GM12878 (cell line): Measurements from ENCODE around the gene BICDL2. TPM values are rescaled to one million over a fixed set of nuclear protein-coding genes. Genes with fewer than 3 reads are reported as not detected.
A peak's percentile ranks its signal among the peaks of the same experiment; 100 is the strongest.

ENCODE experiments used
- DPF2 ChIP-seq: fragments of 450-650 bp; IDR thresholded peaks from 2 replicates; pipeline ENCODE4 v1.6.1; 2017; ENCODE audit warnings: mild to moderate bottlenecking
- HDGF ChIP-seq: fragments of 450-650 bp; IDR thresholded peaks from 2 replicates; pipeline ENCODE4 v1.6.1; 2016; ENCODE audit warnings: antibody characterized with exemption
- IKZF2 ChIP-seq, 2 experiments: fragments of 450-650 bp; IDR thresholded peaks; 2 replicates each; pipeline ENCODE4 v1.6.1; 2017; ENCODE audit warnings: mild to moderate bottlenecking in 2 of 2, moderate library complexity in 2 of 2
- MTA2 ChIP-seq: fragments of 450-650 bp; IDR thresholded peaks from 2 replicates; pipeline ENCODE4 v1.6.1; 2016; ENCODE audit warnings: low read depth, mild to moderate bottlenecking, moderate library complexity
- MYB ChIP-seq: fragments of 150-350 bp; IDR thresholded peaks from 2 replicates; pipeline ENCODE4 v1.6.1; 2014; ENCODE audit warnings: mild to moderate bottlenecking, low read depth, low read length, borderline replicate concordance
- NR2F1 ChIP-seq: fragments of 450-650 bp; conservative IDR thresholded peaks from 2 replicates; pipeline ENCODE4 v1.6.1; 2017; ENCODE audit warnings: mild to moderate bottlenecking
- RB1 ChIP-seq: fragments of 450-650 bp; formaldehyde crosslinking; IDR thresholded peaks from 2 replicates; pipeline ENCODE4 v1.6.1; 2017; ENCODE audit warnings: mild to moderate bottlenecking, borderline replicate concordance
- RFX5 ChIP-seq: IDR thresholded peaks from 2 replicates; pipeline ENCODE4 v1.6.1; 2011; ENCODE audit warnings: low read depth, low read length, improper control_type of control experiment
- SMARCA5 ChIP-seq: fragments of 450-650 bp; IDR thresholded peaks from 2 replicates; pipeline ENCODE4 v1.6.1; 2017; ENCODE audit warnings: mild to moderate bottlenecking
- SREBF1 ChIP-seq: IDR thresholded peaks from 2 replicates; pipeline ENCODE4 v1.6.1; 2012; ENCODE audit warnings: mild to moderate bottlenecking, low read length
- TCF12 ChIP-seq: IDR thresholded peaks from 2 replicates; pipeline ENCODE4 v1.6.1; 2011; ENCODE audit warnings: low read depth, mild to moderate bottlenecking, low read length
- TCF3 ChIP-seq: IDR thresholded peaks from 2 replicates; pipeline ENCODE4 v1.6.1; 2012; ENCODE audit warnings: low read depth, mild to moderate bottlenecking, low read length, borderline replicate concordance; ENCODE audit not compliant: insufficient read depth
- polyA plus RNA-seq, 11 experiments: library from polyadenylated mRNA; depleted of rRNA in 4 of 11; unstranded in 6 of 11; stranded (reverse) in 5 of 11; fragments of >200 nt; fragmentation: Nextera tagmentation in 4 of 11; fragmentation: Illumina TruSeq in 1 of 11; extraction: Ambion mirVana in 4 of 11; extraction: Trizol in 1 of 11; gene quantifications; 1 replicate in 1 of 11; 2 replicates in 10 of 11; pipeline versions ENCODE4 v1.2.1 to v1.2.3, GENCODE V29; 2011 to 2016; ENCODE audit warnings: inconsistent platforms in 2 of 11, missing spikeins in 2 of 11, low read depth in 1 of 11
- total RNA-seq, 4 experiments: library from RNA; depleted of rRNA in 3 of 4; stranded (reverse); fragments of >200 nt in 3 of 4; fragmentation: Illumina TruSeq in 1 of 4; extraction: Trizol in 1 of 4; gene quantifications; 2 replicates each; pipeline versions ENCODE4 v1.2.1 to v1.2.3, GENCODE V29; 2013 to 2021
- TF ChIP-seq, protein P1 (sequence below): fragments of 450-650 bp; IDR thresholded peaks from 2 replicates; pipeline ENCODE4 v1.6.1; 2017; ENCODE audit warnings: low read depth, mild to moderate bottlenecking, moderate library complexity
- TF ChIP-seq, protein P2 (sequence below): fragments of 450-650 bp; formaldehyde crosslinking; IDR thresholded peaks from 2 replicates; pipeline ENCODE4 v1.4.0; 2022; ENCODE audit warnings: mild to moderate bottlenecking, moderate library complexity
- TF ChIP-seq, protein P3 (sequence below): fragments of 150-350 bp; IDR thresholded peaks from 2 replicates; pipeline ENCODE4 v1.6.1; 2014; ENCODE audit warnings: mild to moderate bottlenecking, low read depth, low read length
- TF ChIP-seq, protein P4 (sequence below): fragments of 450-650 bp; conservative IDR thresholded peaks from 2 replicates; pipeline ENCODE4 v1.6.1; 2017; ENCODE audit warnings: mild to moderate bottlenecking, moderate library complexity
- TF ChIP-seq, protein P5 (sequence below): IDR thresholded peaks from 2 replicates; pipeline ENCODE4 v1.6.1; 2012; ENCODE audit warnings: mild to moderate bottlenecking, low read depth, low read length

BICDL2 gene
- total and polyA plus RNA-seq, 10 of the 15 experiments (the other 5 are each of a cell fraction or from before 2014, with no cell fraction given) = not detected

DNA sequence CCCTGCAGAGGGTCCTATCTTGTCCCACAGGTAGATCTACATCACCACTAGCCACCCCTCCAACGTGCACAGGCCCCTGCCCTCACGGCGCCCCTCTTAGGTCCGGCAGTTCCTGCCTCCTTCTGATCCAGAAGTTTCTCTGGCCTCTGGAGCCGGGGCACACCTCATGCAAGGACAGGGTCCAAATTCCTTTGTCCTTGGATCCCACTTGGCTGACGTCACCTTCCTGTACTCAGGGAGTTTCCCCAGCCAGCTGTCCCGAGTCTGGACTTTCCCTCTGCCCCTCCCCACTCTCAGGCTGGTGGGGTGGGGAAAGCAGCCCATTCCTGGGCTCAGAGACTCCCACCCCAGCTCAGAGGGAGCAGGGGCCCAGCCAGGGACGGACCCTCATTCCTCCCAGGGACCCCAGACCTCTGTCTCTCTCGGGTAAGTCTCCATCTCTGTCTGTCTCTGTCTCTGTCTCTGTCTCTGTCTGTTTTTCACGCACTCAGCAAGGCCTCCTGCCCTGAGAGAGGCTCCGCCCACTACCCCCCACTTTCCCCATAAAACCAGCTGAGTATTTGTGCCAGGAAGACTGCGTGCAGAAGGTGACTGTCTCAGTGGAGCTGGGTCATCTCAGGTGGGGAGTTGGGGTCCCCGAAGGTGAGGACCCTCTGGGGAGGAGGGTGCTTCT lies 28.5 kb upstream of the BICDL2 start, which contains the start of gene IL32 (continued):
- TF ChIP-seq HDGF (peak; percentile 34; the same call in 1 of the 2 replicates), SMARCA5 (no peak), MTA2 (peak; percentile 53; the same call in 1 of the 2 replicates), RFX5 (no peak), TCF3 (peak; percentile 13; the same call in 1 of the 2 replicates), NR2F1 (0 out of 2 replicates have a peak, but pooled peaks have one; percentile 38), SREBF1 (no peak), MYB (no peak), RB1 (no peak), DPF2 (peak; percentile 88), IKZF2 (IDR thresholded peaks at IDR 0.05) (peak; percentile 86 to 88), TCF12 (peak; percentile 86)
- TF ChIP-seq, protein P1, sequence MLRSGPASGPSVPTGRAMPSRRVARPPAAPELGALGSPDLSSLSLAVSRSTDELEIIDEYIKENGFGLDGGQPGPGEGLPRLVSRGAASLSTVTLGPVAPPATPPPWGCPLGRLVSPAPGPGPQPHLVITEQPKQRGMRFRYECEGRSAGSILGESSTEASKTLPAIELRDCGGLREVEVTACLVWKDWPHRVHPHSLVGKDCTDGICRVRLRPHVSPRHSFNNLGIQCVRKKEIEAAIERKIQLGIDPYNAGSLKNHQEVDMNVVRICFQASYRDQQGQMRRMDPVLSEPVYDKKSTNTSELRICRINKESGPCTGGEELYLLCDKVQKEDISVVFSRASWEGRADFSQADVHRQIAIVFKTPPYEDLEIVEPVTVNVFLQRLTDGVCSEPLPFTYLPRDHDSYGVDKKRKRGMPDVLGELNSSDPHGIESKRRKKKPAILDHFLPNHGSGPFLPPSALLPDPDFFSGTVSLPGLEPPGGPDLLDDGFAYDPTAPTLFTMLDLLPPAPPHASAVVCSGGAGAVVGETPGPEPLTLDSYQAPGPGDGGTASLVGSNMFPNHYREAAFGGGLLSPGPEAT = peak; percentile 92
- TF ChIP-seq, protein P2, sequence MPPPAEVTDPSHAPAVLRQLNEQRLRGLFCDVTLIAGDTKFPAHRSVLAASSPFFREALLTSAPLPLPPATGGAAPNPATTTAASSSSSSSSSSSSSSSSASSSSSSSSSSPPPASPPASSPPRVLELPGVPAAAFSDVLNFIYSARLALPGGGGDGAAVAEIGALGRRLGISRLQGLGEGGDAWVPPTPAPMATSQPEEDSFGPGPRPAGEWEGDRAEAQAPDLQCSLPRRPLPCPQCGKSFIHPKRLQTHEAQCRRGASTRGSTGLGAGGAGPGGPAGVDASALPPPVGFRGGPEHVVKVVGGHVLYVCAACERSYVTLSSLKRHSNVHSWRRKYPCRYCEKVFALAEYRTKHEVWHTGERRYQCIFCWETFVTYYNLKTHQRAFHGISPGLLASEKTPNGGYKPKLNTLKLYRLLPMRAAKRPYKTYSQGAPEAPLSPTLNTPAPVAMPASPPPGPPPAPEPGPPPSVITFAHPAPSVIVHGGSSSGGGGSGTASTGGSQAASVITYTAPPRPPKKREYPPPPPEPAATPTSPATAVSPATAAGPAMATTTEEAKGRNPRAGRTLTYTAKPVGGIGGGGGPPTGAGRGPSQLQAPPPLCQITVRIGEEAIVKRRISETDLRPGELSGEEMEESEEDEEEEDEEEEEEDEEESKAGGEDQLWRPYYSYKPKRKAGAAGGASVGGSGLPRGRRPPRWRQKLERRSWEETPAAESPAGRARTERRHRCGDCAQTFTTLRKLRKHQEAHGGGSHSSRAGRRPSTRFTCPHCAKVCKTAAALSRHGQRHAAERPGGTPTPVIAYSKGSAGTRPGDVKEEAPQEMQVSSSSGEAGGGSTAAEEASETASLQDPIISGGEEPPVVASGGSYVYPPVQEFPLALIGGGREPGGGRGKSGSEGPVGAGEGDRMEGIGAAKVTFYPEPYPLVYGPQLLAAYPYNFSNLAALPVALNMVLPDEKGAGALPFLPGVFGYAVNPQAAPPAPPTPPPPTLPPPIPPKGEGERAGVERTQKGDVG (CRISPR knock-in tag) = no peak
- TF ChIP-seq, protein P3, sequence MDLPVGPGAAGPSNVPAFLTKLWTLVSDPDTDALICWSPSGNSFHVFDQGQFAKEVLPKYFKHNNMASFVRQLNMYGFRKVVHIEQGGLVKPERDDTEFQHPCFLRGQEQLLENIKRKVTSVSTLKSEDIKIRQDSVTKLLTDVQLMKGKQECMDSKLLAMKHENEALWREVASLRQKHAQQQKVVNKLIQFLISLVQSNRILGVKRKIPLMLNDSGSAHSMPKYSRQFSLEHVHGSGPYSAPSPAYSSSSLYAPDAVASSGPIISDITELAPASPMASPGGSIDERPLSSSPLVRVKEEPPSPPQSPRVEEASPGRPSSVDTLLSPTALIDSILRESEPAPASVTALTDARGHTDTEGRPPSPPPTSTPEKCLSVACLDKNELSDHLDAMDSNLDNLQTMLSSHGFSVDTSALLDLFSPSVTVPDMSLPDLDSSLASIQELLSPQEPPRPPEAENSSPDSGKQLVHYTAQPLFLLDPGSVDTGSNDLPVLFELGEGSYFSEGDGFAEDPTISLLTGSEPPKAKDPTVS = no peak
- TF ChIP-seq, protein P4, sequence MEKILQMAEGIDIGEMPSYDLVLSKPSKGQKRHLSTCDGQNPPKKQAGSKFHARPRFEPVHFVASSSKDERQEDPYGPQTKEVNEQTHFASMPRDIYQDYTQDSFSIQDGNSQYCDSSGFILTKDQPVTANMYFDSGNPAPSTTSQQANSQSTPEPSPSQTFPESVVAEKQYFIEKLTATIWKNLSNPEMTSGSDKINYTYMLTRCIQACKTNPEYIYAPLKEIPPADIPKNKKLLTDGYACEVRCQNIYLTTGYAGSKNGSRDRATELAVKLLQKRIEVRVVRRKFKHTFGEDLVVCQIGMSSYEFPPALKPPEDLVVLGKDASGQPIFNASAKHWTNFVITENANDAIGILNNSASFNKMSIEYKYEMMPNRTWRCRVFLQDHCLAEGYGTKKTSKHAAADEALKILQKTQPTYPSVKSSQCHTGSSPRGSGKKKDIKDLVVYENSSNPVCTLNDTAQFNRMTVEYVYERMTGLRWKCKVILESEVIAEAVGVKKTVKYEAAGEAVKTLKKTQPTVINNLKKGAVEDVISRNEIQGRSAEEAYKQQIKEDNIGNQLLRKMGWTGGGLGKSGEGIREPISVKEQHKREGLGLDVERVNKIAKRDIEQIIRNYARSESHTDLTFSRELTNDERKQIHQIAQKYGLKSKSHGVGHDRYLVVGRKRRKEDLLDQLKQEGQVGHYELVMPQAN = 0 out of 2 replicates have a peak, but pooled peaks have one; percentile 27
- TF ChIP-seq, protein P5, sequence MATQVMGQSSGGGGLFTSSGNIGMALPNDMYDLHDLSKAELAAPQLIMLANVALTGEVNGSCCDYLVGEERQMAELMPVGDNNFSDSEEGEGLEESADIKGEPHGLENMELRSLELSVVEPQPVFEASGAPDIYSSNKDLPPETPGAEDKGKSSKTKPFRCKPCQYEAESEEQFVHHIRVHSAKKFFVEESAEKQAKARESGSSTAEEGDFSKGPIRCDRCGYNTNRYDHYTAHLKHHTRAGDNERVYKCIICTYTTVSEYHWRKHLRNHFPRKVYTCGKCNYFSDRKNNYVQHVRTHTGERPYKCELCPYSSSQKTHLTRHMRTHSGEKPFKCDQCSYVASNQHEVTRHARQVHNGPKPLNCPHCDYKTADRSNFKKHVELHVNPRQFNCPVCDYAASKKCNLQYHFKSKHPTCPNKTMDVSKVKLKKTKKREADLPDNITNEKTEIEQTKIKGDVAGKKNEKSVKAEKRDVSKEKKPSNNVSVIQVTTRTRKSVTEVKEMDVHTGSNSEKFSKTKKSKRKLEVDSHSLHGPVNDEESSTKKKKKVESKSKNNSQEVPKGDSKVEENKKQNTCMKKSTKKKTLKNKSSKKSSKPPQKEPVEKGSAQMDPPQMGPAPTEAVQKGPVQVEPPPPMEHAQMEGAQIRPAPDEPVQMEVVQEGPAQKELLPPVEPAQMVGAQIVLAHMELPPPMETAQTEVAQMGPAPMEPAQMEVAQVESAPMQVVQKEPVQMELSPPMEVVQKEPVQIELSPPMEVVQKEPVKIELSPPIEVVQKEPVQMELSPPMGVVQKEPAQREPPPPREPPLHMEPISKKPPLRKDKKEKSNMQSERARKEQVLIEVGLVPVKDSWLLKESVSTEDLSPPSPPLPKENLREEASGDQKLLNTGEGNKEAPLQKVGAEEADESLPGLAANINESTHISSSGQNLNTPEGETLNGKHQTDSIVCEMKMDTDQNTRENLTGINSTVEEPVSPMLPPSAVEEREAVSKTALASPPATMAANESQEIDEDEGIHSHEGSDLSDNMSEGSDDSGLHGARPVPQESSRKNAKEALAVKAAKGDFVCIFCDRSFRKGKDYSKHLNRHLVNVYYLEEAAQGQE = no peak
